ENCODE results near the gene TLL2. TPM values are rescaled to one million over a fixed set of nuclear protein-coding genes. Genes with fewer than 3 reads are reported as not detected.
A peak's percentile ranks its signal among the peaks of the same experiment; 100 is the strongest.

TLL2 gene
- total RNA-seq (under 1 TPM in 3 of 9 donors, not detected in 6; 0.11 to 0.14 (median 0.14) TPM), polyA plus RNA-seq (under 1 TPM; 0.10 to 0.40 (median 0.13) TPM)
- long read RNA-seq, donor 1 = 0 reads
- long read RNA-seq, donor 2 = 0 reads
- long read RNA-seq, donor 3 = 0 reads
- long read RNA-seq, donor 4 = 0 reads
- long read RNA-seq, donor 5 = 0 reads
- long read RNA-seq, donor 6 = 0 reads
- long read RNA-seq, donor 7 = 0 reads
- long read RNA-seq, donor 8 = 0 reads
- long read RNA-seq, donor 9 = 0 reads
- long read RNA-seq, donor 10 = 0 reads

DNA sequence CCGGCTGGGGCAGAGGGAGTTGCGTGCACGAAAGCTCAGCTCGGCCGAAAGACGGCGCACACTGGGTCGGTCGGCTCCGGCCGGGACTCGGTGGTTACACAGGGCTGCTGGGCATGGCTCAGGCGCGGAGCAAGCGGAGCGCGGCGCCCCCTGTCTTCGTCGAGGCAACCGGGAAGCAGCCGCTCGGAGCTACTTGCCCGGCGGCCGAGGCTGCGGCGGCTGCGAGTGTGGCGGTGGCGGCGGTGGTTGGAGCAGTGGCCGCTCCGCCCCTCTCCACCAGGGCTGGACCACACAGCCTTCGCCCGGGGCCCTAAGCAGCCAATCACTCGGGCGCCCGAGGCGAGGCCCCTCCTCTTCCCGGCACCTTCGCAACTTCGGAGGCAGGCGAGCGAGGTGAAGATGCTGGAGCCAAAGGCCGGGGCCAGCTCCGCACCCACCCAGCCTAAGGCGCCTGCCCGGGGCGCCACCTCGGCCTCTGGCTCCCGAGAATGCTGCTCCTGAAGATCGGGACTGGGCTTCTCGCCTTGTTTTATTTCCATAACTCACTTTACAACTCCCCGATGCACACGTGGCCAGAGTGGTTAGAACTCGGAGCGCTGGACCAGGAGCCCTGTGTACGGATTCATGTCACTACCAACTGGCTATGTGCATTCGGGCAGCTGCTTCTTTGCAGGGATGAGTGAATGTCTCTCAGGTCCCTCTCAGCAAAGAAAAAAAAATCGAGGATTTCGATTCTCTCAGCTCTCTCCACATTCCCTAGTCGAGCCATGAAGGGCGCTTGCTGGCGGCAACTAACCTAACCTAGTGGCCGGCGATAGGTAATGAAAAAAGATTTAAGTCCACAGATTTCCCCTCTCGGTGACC lies at the start of gene TLL2:
Gene TLL2 (minus strand): TSS at position 229 of the 864 bp plus-strand sequence. CDS start 241 bp downstream, outside the sequence.
- peak within 1 kb of the TSS in 2 of 4 donors; percentile 26 to 70 for H3K4me3 ChIP-seq
- peaks cover 21 to 25% of the 10 kb centered on the region in 2 donors for H3K4me1 ChIP-seq (replicated peaks in 1 of 2)
- H3K9me3 ChIP-seq (replicated peaks in 1 of 3) = no peaks in the 10 kb centered on the region
- intact Hi-C loops (cut with DNase I) = loop anchor here in 1 of 2 donors (5.0 kb wide), 1 partner anchor 137 kb away; no protein-coding TSS in a partner anchor
- peak; percentile 86 to 92 (median 88) for DNase-seq
- 1 to 10% (median 2%) methylated on average over 17 to 68 of the region's 68 CpGs for WGBS, 4 donors
- H3K27ac ChIP-seq = peak within 1 kb of the TSS in 1 of 5 donors; percentile 51
- no peaks in the 10 kb centered on the region for H3K27me3 ChIP-seq
- H3K36me3 ChIP-seq (replicated peaks in 1 of 2) = no peaks in the 10 kb centered on the region
- TF ChIP-seq, protein P1, sequence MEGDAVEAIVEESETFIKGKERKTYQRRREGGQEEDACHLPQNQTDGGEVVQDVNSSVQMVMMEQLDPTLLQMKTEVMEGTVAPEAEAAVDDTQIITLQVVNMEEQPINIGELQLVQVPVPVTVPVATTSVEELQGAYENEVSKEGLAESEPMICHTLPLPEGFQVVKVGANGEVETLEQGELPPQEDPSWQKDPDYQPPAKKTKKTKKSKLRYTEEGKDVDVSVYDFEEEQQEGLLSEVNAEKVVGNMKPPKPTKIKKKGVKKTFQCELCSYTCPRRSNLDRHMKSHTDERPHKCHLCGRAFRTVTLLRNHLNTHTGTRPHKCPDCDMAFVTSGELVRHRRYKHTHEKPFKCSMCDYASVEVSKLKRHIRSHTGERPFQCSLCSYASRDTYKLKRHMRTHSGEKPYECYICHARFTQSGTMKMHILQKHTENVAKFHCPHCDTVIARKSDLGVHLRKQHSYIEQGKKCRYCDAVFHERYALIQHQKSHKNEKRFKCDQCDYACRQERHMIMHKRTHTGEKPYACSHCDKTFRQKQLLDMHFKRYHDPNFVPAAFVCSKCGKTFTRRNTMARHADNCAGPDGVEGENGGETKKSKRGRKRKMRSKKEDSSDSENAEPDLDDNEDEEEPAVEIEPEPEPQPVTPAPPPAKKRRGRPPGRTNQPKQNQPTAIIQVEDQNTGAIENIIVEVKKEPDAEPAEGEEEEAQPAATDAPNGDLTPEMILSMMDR (IDR thresholded peaks at IDR 0.05) = peak; percentile 47 to 81 (median 66)
- TF ChIP-seq POLR2A (IDR thresholded peaks at IDR 0.05) = peak in 1 of 2 donors; percentile 60

DNA sequence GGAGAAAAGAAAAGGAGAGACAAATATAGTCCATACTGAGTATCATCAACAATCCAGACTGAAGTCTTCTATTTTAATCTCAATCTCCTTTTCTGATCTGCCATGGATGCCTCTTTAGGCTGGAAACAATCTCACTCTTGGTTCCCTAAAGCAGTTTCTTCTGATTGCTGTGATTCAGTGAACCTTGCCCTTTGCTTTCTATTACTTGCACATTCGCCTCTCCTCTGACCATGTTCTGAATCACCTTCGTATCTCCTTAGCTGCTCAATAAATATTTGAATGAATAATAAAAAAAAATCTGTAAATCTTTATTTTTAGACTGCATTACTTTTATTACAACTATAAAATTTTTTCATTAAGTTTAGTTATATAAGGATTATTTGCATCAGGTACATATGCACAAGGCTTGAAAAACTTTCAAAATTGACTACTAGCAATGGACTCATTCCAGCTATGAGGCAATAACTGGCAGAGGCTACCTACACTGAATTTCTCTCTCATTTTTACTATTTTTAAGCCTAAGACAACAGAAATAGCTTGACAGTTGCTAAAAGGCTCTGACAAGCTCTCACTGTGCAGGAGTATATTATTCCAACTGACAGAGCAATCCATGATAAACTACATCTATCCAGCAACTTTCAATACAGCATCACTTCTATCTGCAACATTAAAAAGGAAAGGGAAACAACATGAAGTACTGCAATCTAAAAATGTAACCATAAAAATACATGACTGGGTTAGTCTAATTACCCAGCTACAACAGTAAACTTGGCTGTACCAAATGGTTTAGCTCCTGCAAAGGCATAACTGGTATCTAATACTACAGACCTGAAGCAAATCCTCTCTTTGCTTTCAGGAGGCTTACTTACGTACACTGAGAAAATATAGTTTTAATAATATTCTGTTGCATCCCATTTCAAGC lies 47.5 kb upstream of the TLL2 start:
- 63 to 77% (median 69%) methylated on average over 3 of the region's 3 CpGs for WGBS, 4 donors

DNA sequence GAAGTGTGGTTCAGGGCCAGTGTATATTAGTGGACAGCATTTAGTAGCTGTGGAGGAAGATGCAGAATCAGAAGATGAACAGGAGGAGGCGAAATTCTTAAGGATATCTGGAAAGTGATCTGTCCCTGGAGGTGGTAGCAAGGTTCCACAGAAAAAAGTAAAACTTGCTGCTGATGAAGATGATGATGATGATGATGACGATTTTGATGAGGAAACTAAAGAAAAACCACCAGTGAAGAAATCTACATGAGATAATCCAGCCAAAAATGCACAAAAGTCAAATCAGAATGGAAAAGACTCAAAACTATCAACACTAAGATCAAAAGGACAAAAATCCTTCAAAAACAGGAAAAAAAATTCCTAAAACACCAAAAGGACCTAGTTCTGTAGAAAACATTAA lies 46.8 kb upstream of the TLL2 start:
- Histone ChIP-seq H3K27ac (no peak overlapping the region), H3K4me3 (no peak overlapping the region), H3K4me1 (replicated peaks in 1 of 2) (peaks cover 0 to 15% of the 10 kb centered on the region in 2 donors), H3K9me3 (replicated peaks in 1 of 3) (no peaks in the 10 kb centered on the region), H3K27me3 (no peaks in the 10 kb centered on the region), H3K36me3 (replicated peaks in 1 of 2) (no peaks in the 10 kb centered on the region)
- intact Hi-C loops (cut with DNase I) = no loop called here
- TF ChIP-seq, protein P1 (IDR thresholded peaks at IDR 0.05) = no peak
- no peak for TF ChIP-seq POLR2A (IDR thresholded peaks at IDR 0.05)
- WGBS, 4 donors = 89 to 96% (median 93%) methylated on average over 2 of the region's 2 CpGs
- DNase-seq = no peak

More for the DNA sequence above, 47.5 kb upstream of the TLL2 start:
- DNase-seq = peak in 2 of 7 donors; percentile 7 to 10
- H3K27ac ChIP-seq = no peak overlapping the region
- H3K36me3 ChIP-seq (replicated peaks in 1 of 2) = no peaks in the 10 kb centered on the region
- intact Hi-C loops (cut with DNase I) = no loop called here
- H3K9me3 ChIP-seq (replicated peaks in 1 of 3) = no peaks in the 10 kb centered on the region
- no peak overlapping the region for H3K4me3 ChIP-seq
- no peak for TF ChIP-seq POLR2A (IDR thresholded peaks at IDR 0.05)
- TF ChIP-seq, protein P1 (IDR thresholded peaks at IDR 0.05) = no peak
- H3K27me3 ChIP-seq = no peaks in the 10 kb centered on the region
- H3K4me1 ChIP-seq (replicated peaks in 1 of 2) = peaks cover 0 to 21% of the 10 kb centered on the region in 2 donors

All from adrenal gland (tissue), 19 donors.